H9 (cell line): Measurements from ENCODE around the gene PDE8A. TPM values are rescaled to one million over a fixed set of nuclear protein-coding genes. Genes with fewer than 3 reads are reported as not detected.

ENCODE experiments used
- DNase-seq: peaks from one replicate; pipeline ENCODE4 v3.0.0-alpha.2; 2017
- H2AFZ ChIP-seq: one replicate; pipeline ENCODE4 v1.6.1; 2013; ENCODE audit warnings: mild to moderate bottlenecking, low read length, control low read depth, moderate library complexity
- H2AK5ac ChIP-seq: 2 replicates; pipeline ENCODE4 v1.6.1; 2013; ENCODE audit warnings: low read length, control low read depth, mixed read lengths; ENCODE audit not compliant: insufficient read length
- H2BK120ac ChIP-seq: one replicate; pipeline ENCODE4 v1.6.1; 2013; ENCODE audit warnings: low read depth, mild to moderate bottlenecking, low read length, control low read depth, inconsistent platforms; ENCODE audit not compliant: poor library complexity, severe bottlenecking
- H2BK12ac ChIP-seq: 2 replicates; pipeline ENCODE4 v1.6.1; 2013; ENCODE audit warnings: low read length, control low read depth, mixed read lengths, low read depth; ENCODE audit not compliant: insufficient read length
- H2BK15ac ChIP-seq: 2 replicates; pipeline ENCODE4 v1.6.1; 2013; ENCODE audit warnings: low read depth, low read length, control low read depth
- H2BK20ac ChIP-seq: one replicate; pipeline ENCODE4 v1.6.1; 2013; ENCODE audit warnings: low read depth, mild to moderate bottlenecking, low read length, control low read depth, inconsistent platforms; ENCODE audit not compliant: poor library complexity, severe bottlenecking
- H2BK5ac ChIP-seq: 2 replicates; pipeline ENCODE4 v1.6.1; 2013; ENCODE audit warnings: low read length, control low read depth, mixed read lengths; ENCODE audit not compliant: insufficient read length
- H3K14ac ChIP-seq: 2 replicates; pipeline ENCODE4 v1.6.1; 2013; ENCODE audit warnings: low read length, control low read depth; ENCODE audit not compliant: insufficient read depth
- H3K18ac ChIP-seq: 2 replicates; pipeline ENCODE4 v1.6.1; 2013; ENCODE audit warnings: low read depth, mild to moderate bottlenecking, mixed read lengths, low read length, control low read depth; ENCODE audit not compliant: insufficient read length
- H3K23ac ChIP-seq: 2 replicates; pipeline ENCODE4 v1.6.1; 2013; ENCODE audit warnings: low read length, control low read depth, mixed read lengths, low read depth; ENCODE audit not compliant: insufficient read length
- H3K23me2 ChIP-seq: 2 replicates; pipeline ENCODE4 v1.6.1; 2013; ENCODE audit warnings: low read depth, mild to moderate bottlenecking, mixed read lengths, low read length, control low read depth; ENCODE audit not compliant: insufficient read length, poor library complexity, severe bottlenecking
- H3K27ac ChIP-seq: 2 replicates; pipeline ENCODE4 v1.5.1; 2013; ENCODE audit warnings: low read length, control low read depth, mixed read lengths, low read depth; ENCODE audit not compliant: insufficient read length
- H3K27me3 ChIP-seq: 2 replicates; pipeline ENCODE4 v1.6.1; 2013; ENCODE audit warnings: low read length, control low read depth, inconsistent platforms; ENCODE audit not compliant: insufficient read depth
- H3K4ac ChIP-seq: 2 replicates; pipeline ENCODE4 v1.6.1; 2013; ENCODE audit warnings: low read depth, mild to moderate bottlenecking, control low read depth, inconsistent platforms, low read length, moderate library complexity
- H3K4me1 ChIP-seq: 2 replicates; pipeline ENCODE4 v1.6.1; 2013; ENCODE audit warnings: low read length, control low read depth, inconsistent platforms; ENCODE audit not compliant: insufficient read depth
- H3K4me2 ChIP-seq: 2 replicates; pipeline ENCODE4 v1.6.1; 2013; ENCODE audit warnings: low read length, control low read depth, mixed read lengths; ENCODE audit not compliant: insufficient read length, insufficient read depth
- H3K56ac ChIP-seq: 2 replicates; pipeline ENCODE4 v1.6.1; 2013; ENCODE audit warnings: low read depth, mild to moderate bottlenecking, mixed read lengths, low read length, control low read depth; ENCODE audit not compliant: insufficient read length
- H3K79me1 ChIP-seq: 2 replicates; pipeline ENCODE4 v1.6.1; 2013; ENCODE audit warnings: low read depth, mild to moderate bottlenecking, moderate library complexity, low read length, control low read depth, inconsistent platforms; ENCODE audit not compliant: insufficient read depth, poor library complexity, severe bottlenecking
- H3K79me2 ChIP-seq: 2 replicates; pipeline ENCODE4 v1.6.1; 2013; ENCODE audit warnings: low read length, control low read depth, inconsistent platforms; ENCODE audit not compliant: insufficient read depth
- H3K9ac ChIP-seq: 2 replicates; pipeline ENCODE4 v1.6.1; 2013; ENCODE audit warnings: low read length, control low read depth, mixed read lengths; ENCODE audit not compliant: insufficient read length; ENCODE audit errors: extremely low read depth
- H3K9me3 ChIP-seq: one replicate; pipeline ENCODE4 v1.6.1; 2013; ENCODE audit warnings: low read depth, low read length, inconsistent platforms; ENCODE audit not compliant: control insufficient read depth
- H3T11ph ChIP-seq: one replicate; pipeline ENCODE4 v1.6.1; 2013; ENCODE audit warnings: mild to moderate bottlenecking, low read length, control low read depth, inconsistent platforms
- H4K20me1 ChIP-seq: one replicate; pipeline ENCODE4 v1.6.1; 2013; ENCODE audit not compliant: control insufficient read depth, insufficient read length, insufficient read depth
- H4K5ac ChIP-seq: 2 replicates; pipeline ENCODE4 v1.6.1; 2013; ENCODE audit warnings: low read depth, mild to moderate bottlenecking, mixed read lengths, low read length, control low read depth; ENCODE audit not compliant: insufficient read length
- H4K8ac ChIP-seq: replicated peaks from 2 replicates; pipeline ENCODE4 v1.6.1; 2013; ENCODE audit warnings: low read length, control low read depth, mixed read lengths, low read depth; ENCODE audit not compliant: insufficient read length
- H4K91ac ChIP-seq: 2 replicates; pipeline ENCODE4 v1.6.1; 2013; ENCODE audit warnings: low read depth, mild to moderate bottlenecking, moderate library complexity, mixed read lengths, low read length, control low read depth; ENCODE audit not compliant: insufficient read length
- H3K27ac Mint-ChIP-seq, 3 experiments: 2 replicates in 2 of 3; 3 replicates in 1 of 3; pipeline ENCODE4 v1.8.0; 2020 to 2021; ENCODE audit warnings: mixed read lengths in 3 of 3, mild to moderate bottlenecking in 1 of 3, moderate library complexity in 1 of 3
- H3K27me3 Mint-ChIP-seq: 2 replicates; pipeline ENCODE4 v1.8.0; 2021; ENCODE audit warnings: low read depth, mild to moderate bottlenecking, moderate library complexity, mixed read lengths
- H3K36me3 Mint-ChIP-seq, 3 experiments: 2 replicates in 2 of 3; 3 replicates in 1 of 3; pipeline ENCODE4 v1.8.0; 2020 to 2021; ENCODE audit warnings: low read depth in 3 of 3, mixed read lengths in 3 of 3; ENCODE audit not compliant: insufficient read depth in 1 of 3
- H3K4me1 Mint-ChIP-seq, 2 experiments: 2 replicates each; pipeline ENCODE4 v1.8.0; 2020; ENCODE audit warnings: mixed read lengths in 2 of 2
- H3K4me3 Mint-ChIP-seq, 2 experiments: 2 replicates in 1 of 2; 3 replicates in 1 of 2; pipeline ENCODE4 v1.8.0; 2020 to 2021; ENCODE audit warnings: mild to moderate bottlenecking in 2 of 2, mixed read lengths in 2 of 2, moderate library complexity in 1 of 2
- H3K9me3 Mint-ChIP-seq, 2 experiments: 2 replicates in 1 of 2; 3 replicates in 1 of 2; pipeline ENCODE4 v1.8.0; 2020; ENCODE audit warnings: mild to moderate bottlenecking in 2 of 2, mixed read lengths in 2 of 2, moderate library complexity in 1 of 2
- CTCF ChIP-seq: fragments of 200-600 bp; sonication (generic); conservative IDR thresholded peaks from 3 replicates; pipeline ENCODE4 v1.8.0; 2021; ENCODE audit warnings: antibody characterized with exemption, mild to moderate bottlenecking
- WGBS: extraction: QIAGEN DNeasy Blood & Tissue Kit; methylation state at CpG from one replicate; pipeline ENCODE4 v1.1.7; 2013; ENCODE audit warnings: missing lambda C conversion rate, low lambda C conversion rate, mixed read lengths; ENCODE audit not compliant: insufficient read length; ENCODE audit errors: extremely low coverage; 5-methylcytosine and 5-hydroxymethylcytosine counted together
- total RNA-seq: library from RNA; stranded (reverse); gene quantifications from 2 replicates; pipeline ENCODE4 v1.2.1, GENCODE V29; 2021

Gene PDE8A
- total RNA-seq, 1 experiment from 2014 or later: 9.3 TPM

GRCh38 chr15:85118173-85118572 is 136.5 kb downstream of the PDE8A start:
- no peak overlapping the region for H4K5ac ChIP-seq
- H3K9ac ChIP-seq: no peak overlapping the region
- H3K27me3 ChIP-seq: no peaks in the 10 kb centered on the region
- H2BK12ac ChIP-seq: no peak overlapping the region
- no peaks in the 10 kb centered on the region; a peak in 1 of 4 replicates for H3K4me1 Mint-ChIP-seq
- H3K4ac ChIP-seq: no peak overlapping the region
- H3K4me1 ChIP-seq: no peaks in the 10 kb centered on the region
- no peak for TF ChIP-seq CTCF
- no peak for DNase-seq
- H3K79me2 ChIP-seq: no peaks in the 10 kb centered on the region
- H4K20me1 ChIP-seq: no peaks in the 10 kb centered on the region
- no peak overlapping the region for H2AK5ac ChIP-seq
- no peak overlapping the region for H3K14ac ChIP-seq
- H3K27ac Mint-ChIP-seq: no peak overlapping the region
- no peak overlapping the region for H2BK15ac ChIP-seq
- H2AFZ ChIP-seq: no peak overlapping the region
- H3K9me3 ChIP-seq: no peaks in the 10 kb centered on the region
- H3K36me3 Mint-ChIP-seq: peaks cover 0 to 9% (median 5%) of the 10 kb centered on the region in 3 experiments; a peak in 5 of 7 replicates
- H3K18ac ChIP-seq: no peak overlapping the region
- no peak overlapping the region for H3K27ac ChIP-seq
- no peaks in the 10 kb centered on the region for H3K79me1 ChIP-seq
- H3K4me2 ChIP-seq: no peak overlapping the region
- H3K23me2 ChIP-seq: no peaks in the 10 kb centered on the region
- H2BK5ac ChIP-seq: no peak overlapping the region
- H3T11ph ChIP-seq: no peak overlapping the region
- no CpG with 5 or more reads among the region's 4 CpGs for WGBS
- H3K27me3 Mint-ChIP-seq: no peaks in the 10 kb centered on the region
- H4K8ac ChIP-seq: no peak overlapping the region
- no peak overlapping the region for H4K91ac ChIP-seq
- H2BK20ac ChIP-seq: no peak overlapping the region
- H3K56ac ChIP-seq: no peak overlapping the region
- H3K23ac ChIP-seq: no peak overlapping the region
- H2BK120ac ChIP-seq: no peak overlapping the region
- no peaks in the 10 kb centered on the region for H3K9me3 Mint-ChIP-seq
- no peak overlapping the region for H3K4me3 Mint-ChIP-seq
